ENCODE data around the gene OST4. TPM values are rescaled to one million over a fixed set of nuclear protein-coding genes. Genes with fewer than 3 reads are reported as not detected.
"Not testable (repeated sequence)": the region's sequence is repeated elsewhere in the genome, so short reads cannot be mapped to it uniquely, and the experiment has no call there.

Gene OST4
- total and polyA plus RNA-seq, 8 donors: 231 to 407 (median 273) TPM

DNA sequence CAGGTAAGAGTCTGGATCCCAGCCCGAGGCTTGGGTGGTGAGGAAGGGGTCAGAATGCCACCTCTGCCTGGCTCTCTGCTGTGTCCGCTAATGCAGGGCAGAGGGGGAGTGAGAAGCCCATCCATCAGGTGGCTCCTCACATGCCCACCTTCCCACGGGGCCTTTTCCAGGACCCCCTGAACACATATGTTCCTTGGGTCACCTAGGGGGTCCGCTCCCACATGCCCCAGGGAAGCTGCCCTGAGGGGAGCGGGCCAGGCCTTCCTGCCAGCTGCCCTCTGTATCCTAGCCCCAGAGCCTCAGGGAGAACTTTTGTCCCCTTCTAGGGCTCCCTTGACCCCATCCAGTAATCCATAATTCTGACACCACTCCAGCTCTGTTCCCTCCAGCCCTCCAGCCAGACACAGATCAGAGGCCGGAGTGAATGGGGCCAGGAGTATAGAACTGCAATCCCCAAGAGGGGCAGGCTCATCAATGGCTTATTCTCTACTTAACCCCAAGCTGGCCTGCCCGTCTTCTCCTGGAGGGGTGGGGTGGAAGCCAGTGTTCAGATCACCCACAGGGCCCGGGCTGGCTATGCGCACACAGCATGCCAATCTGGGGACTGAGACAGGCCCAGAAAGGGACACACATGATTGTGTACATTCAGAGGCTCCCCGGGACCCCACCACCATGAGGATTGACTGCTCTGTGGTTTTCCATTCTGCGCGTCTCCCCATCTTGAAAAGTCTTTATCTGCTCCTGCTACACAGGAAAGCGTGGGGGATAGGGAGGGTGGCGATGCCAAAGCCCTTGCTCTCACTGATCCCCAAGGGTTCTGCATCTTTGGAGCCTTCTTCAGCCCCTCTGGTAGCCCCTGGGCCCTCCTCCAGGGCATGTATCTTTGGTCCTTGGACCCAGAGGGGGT, 8.0 kb upstream of the OST4 start:
- peak overlapping the region; percentile 45 for H3K4me3 ChIP-seq
- peaks cover 0 to 5% of the 10 kb centered on the region in 2 donors for H3K36me3 ChIP-seq
- H3K4me1 ChIP-seq: peaks cover 25 to 68% of the 10 kb centered on the region in 2 donors
- no peak for ATAC-seq
- H3K27ac ChIP-seq: peak overlapping the region; percentile 57 to 79
- H3K9me3 ChIP-seq: no peaks in the 10 kb centered on the region
- DNase-seq: no peak
- TF ChIP-seq, protein P1, sequence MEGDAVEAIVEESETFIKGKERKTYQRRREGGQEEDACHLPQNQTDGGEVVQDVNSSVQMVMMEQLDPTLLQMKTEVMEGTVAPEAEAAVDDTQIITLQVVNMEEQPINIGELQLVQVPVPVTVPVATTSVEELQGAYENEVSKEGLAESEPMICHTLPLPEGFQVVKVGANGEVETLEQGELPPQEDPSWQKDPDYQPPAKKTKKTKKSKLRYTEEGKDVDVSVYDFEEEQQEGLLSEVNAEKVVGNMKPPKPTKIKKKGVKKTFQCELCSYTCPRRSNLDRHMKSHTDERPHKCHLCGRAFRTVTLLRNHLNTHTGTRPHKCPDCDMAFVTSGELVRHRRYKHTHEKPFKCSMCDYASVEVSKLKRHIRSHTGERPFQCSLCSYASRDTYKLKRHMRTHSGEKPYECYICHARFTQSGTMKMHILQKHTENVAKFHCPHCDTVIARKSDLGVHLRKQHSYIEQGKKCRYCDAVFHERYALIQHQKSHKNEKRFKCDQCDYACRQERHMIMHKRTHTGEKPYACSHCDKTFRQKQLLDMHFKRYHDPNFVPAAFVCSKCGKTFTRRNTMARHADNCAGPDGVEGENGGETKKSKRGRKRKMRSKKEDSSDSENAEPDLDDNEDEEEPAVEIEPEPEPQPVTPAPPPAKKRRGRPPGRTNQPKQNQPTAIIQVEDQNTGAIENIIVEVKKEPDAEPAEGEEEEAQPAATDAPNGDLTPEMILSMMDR (IDR thresholded peaks at IDR 0.05): no peak
- intact Hi-C loops (cut with DNase I): loop anchor here in 1 of 2 donors (10.0 kb wide), 2 partner anchors 45 to 115 kb away; partner anchors contain the start of gene TMEM214
- peaks cover 0 to 13% of the 10 kb centered on the region in 2 donors for H3K27me3 ChIP-seq

- TF ChIP-seq, protein P1 (IDR thresholded peaks at IDR 0.05): no peak
- peak within 1 kb of the TSS; percentile 57 to 79 for H3K27ac ChIP-seq
- peak within 1 kb of the TSS; percentile 45 for H3K4me3 ChIP-seq
- intact Hi-C loops (cut with DNase I): no loop called here
- no peaks in the 10 kb centered on the region for H3K9me3 ChIP-seq
- peaks cover 25 to 78% of the 10 kb centered on the region in 2 donors for H3K4me1 ChIP-seq
- ATAC-seq (peak; percentile 55), DNase-seq (peak; percentile 79 to 96 (median 88))
- peaks cover 0 to 13% of the 10 kb centered on the region in 2 donors for H3K27me3 ChIP-seq
- peaks cover 0 to 5% of the 10 kb centered on the region in 2 donors for H3K36me3 ChIP-seq
Measured at GRCh38 chr2:27078267-27079194, 7.1 kb upstream of the OST4 start, which contains the start of gene EMILIN1. Gene EMILIN1, plus strand, starts transcription at chr2:27078615. Its CDS starts 451 bp downstream, at chr2:27079066.

- TF ChIP-seq, protein P1 (IDR thresholded peaks at IDR 0.05): no peak
- DNase-seq (no peak), ATAC-seq (no peak)
- Histone ChIP-seq H3K27ac (peak overlapping the region in 1 of 2 donors; percentile 13), H3K27me3 (peaks cover 0 to 13% of the 10 kb centered on the region in 2 donors), H3K36me3 (peaks cover 0 to under 1% of the 10 kb centered on the region in 2 donors), H3K4me1 (peaks cover 25 to 86% of the 10 kb centered on the region in 2 donors), H3K9me3 (no peaks in the 10 kb centered on the region), H3K4me3 (no peak overlapping the region)
- intact Hi-C loops (cut with DNase I): no loop called here
Measured at GRCh38 chr2:27077231-27077630, 5.8 kb upstream of the OST4 start.

GRCh38 chr2:27076323-27076722, 4.9 kb upstream of the OST4 start:
- intact Hi-C loops (cut with DNase I): no loop called here
- H3K27me3 ChIP-seq: peaks cover 0 to 13% of the 10 kb centered on the region in 2 donors
- TF ChIP-seq, protein P1 (IDR thresholded peaks at IDR 0.05): no peak

GRCh38 chr2:27075566-27075871, 4.1 kb upstream of the OST4 start:
- Histone ChIP-seq H3K27me3 (peaks cover 0 to 13% of the 10 kb centered on the region in 2 donors), H3K27ac (peak overlapping the region in 1 of 2 donors; percentile 92), H3K4me1 (peaks cover 19 to 79% of the 10 kb centered on the region in 2 donors)
- DNase-seq; H3K9me3 ChIP-seq; ATAC-seq; H3K4me3 ChIP-seq; H3K36me3 ChIP-seq; intact Hi-C loops (cut with DNase I): not testable (repeated sequence)

More at GRCh38 chr2:27076323-27076722, 4.9 kb upstream of the OST4 start:
- DNase-seq (no peak), ATAC-seq (no peak)
- H3K27ac ChIP-seq: no peak overlapping the region
- H3K9me3 ChIP-seq: no peaks in the 10 kb centered on the region
- peaks cover 19 to 81% of the 10 kb centered on the region in 2 donors for H3K4me1 ChIP-seq
- H3K4me3 ChIP-seq: no peak overlapping the region
- no peaks in the 10 kb centered on the region for H3K36me3 ChIP-seq
